Stimulated activated CD8-positive, alpha-beta memory T cell treated with anti-CD3 and anti-CD28 coated beads, Interleukin-7, amount 100 ng/mL, for 1 hour (primary cell): ENCODE data around the gene EVI2A.

Source experiments
- DNase-seq, 2 donors: peaks; one replicate each; pipeline ENCODE4 v3.0.0-alpha.2; 2020; ENCODE audit warnings: low read depth in 2 of 2

Gene EVI2A

DNA sequence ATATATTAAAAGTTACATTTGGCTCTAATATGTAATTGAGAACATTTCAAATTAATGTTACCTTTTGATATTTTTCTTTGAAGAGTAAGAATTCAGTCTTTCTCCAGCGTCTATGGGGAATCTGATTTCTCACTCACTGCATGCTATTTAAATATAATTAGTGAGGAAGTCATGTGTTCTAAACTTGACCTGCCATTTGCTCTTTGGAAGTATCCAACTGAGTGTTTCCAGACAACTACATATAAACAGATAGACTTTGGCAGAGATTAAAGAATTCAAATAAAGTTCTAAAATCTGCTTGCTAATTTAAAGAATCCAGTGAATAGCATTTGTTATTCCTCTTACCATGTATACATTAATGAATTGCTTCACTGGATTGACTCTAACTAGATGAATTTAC, 47.9 kb downstream of the EVI2A start:
- DNase-seq: no peak

DNA sequence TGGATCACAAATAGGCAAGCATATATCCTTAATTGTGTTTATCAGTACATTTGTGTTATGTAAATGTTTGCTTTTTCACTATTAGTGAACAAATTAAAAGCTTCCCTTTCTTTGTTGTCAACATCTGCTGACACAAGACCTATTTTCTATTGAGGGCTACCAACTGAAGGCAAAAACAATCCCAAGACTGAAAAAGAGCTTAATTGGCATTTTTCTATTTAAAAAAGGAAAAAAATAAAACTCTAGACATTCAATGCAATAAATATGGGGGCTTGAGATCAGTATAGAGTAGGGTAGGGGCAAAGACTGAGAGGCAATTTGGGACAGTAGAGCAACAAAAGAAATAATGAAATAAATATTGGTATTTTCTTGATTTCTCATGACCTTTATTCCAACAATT, 48.6 kb downstream of the EVI2A start:
- no peak for DNase-seq

DNA sequence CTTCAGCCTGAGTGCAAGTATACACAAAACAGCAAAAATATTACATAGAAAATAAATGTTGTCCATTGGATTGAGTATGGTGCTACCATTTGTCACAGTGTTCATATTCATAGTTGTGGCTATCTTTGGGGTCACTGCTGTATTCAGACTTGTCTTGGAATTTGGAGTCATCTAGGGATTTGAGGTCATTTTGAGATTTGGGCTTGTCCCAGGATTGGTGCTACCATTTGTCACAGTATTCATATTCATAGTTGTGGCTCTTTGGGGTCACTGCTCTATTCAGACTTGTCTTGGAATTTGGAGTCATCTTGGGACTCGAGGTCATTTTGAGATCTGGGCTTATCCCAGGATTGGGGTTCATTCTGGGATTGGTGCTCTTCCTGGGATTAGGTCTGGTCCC, 49.2 kb downstream of the EVI2A start:
- DNase-seq: no peak

DNA sequence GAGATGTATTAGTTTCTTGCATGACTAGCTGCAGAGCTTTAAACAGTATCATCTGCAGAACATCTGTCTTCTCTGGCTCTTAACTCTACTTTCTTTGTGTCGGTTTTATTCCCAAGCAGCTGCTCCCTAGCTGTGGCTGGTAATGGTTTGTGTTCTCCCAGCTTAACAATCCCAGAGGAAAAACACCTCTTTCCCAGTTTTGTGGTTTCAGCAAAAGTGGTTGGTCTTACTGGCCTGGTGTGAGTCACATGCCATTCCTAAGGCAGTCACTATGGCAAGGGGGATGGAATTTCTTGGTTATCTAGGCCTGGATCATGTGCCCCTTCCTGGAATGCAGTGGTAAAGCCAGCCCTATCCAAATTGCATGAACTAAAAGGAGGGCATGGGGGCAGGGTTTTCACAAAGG, 51.8 kb downstream of the EVI2A start:
- DNase-seq: no peak

DNA sequence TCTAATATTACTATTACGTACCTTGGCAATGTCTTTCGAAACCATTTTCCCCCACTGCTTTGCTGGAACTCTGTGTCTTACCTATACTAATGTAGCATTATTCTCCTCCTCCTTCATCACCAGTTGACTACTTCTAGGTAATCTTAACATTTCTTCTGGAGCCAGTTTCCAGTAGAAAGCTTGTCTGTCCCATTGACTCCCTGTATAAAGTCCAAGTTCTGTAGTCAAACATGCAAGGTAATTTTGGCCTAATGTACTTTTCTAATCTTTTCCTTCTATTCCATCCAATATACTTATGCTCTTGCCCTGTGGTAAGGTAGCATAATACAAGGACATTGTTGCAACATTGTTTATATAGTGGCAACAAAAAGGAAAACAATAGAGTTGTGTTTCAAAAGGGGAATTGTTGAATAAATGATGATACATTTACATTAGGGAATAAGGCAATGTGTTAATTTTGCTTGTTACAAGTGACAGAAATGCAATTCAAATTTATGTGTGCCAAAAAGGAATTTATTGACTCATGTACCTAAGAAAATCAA, 52.3 kb downstream of the EVI2A start:
- no peak for DNase-seq
